Keratinocyte (primary cell): ENCODE results near the gene HELB. TPM values are rescaled to one million over a fixed set of nuclear protein-coding genes. Genes with fewer than 3 reads are reported as not detected.

ENCODE experiments used
- DNase-seq: peaks from one replicate; pipeline ENCODE4 v3.0.0-alpha.2; 2011; ENCODE audit warnings: low read depth, missing footprints, low spot score
- FAIRE-seq: peaks from 2 replicates; lab custom pipeline; 2011; peaks lifted over from hg19 to GRCh38; lab: Jason Lieb, UNC
- H2AFZ ChIP-seq: 2 replicates; pipeline ENCODE4 v1.6.0; 2012; ENCODE audit warnings: low read length, control low read depth, inconsistent platforms; ENCODE audit not compliant: control insufficient read depth
- H3K27ac ChIP-seq: 2 replicates; pipeline ENCODE4 v1.5.1; 2011; ENCODE audit warnings: low read length; ENCODE audit not compliant: control insufficient read depth, insufficient read depth
- H3K27me3 ChIP-seq: 3 replicates; pipeline ENCODE4 v1.6.0; 2011; ENCODE audit warnings: low read length; ENCODE audit not compliant: control insufficient read depth, insufficient read depth; ENCODE audit errors: extremely low read depth
- H3K36me3 ChIP-seq, 2 experiments: 2 replicates in 1 of 2; 3 replicates in 1 of 2; pipeline ENCODE4 v1.5.1; 2011; ENCODE audit warnings: low read length in 2 of 2, mild to moderate bottlenecking in 1 of 2; ENCODE audit not compliant: control insufficient read depth in 2 of 2, insufficient read depth in 2 of 2; ENCODE audit errors: extremely low read depth in 1 of 2
- H3K4me1 ChIP-seq: 3 replicates; pipeline ENCODE4 v1.5.1; 2011; ENCODE audit warnings: low read length; ENCODE audit not compliant: control insufficient read depth, insufficient read depth; ENCODE audit errors: extremely low read depth
- H3K4me2 ChIP-seq: 3 replicates; pipeline ENCODE4 v1.6.0; 2011; ENCODE audit warnings: low read depth, low read length; ENCODE audit not compliant: control insufficient read depth, insufficient read depth; ENCODE audit errors: extremely low read depth
- H3K4me3 ChIP-seq, 3 experiments: fragments of 200-600 bp in 1 of 3; sonication (generic) in 1 of 3; 2 replicates in 2 of 3; 3 replicates in 1 of 3; pipeline ENCODE4 v1.5.1; 2011 to 2016; ENCODE audit warnings: low read length in 3 of 3, mild to moderate bottlenecking in 3 of 3, control low read depth in 2 of 3, inconsistent platforms in 1 of 3, low read depth in 1 of 3, mixed read lengths in 1 of 3, mixed run types in 1 of 3, moderate library complexity in 1 of 3; ENCODE audit not compliant: control insufficient read depth in 2 of 3, insufficient read depth in 2 of 3; ENCODE audit errors: extremely low read depth in 1 of 3
- H3K79me2 ChIP-seq: 2 replicates; pipeline ENCODE4 v1.6.0; 2012; ENCODE audit warnings: low read length; ENCODE audit not compliant: control insufficient read depth, insufficient read depth
- H3K9ac ChIP-seq: 3 replicates; pipeline ENCODE4 v1.6.0; 2011; ENCODE audit warnings: low read length; ENCODE audit not compliant: control insufficient read depth, insufficient read depth; ENCODE audit errors: extremely low read depth
- H3K9me1 ChIP-seq: 3 replicates; pipeline ENCODE4 v1.6.0; 2011; ENCODE audit warnings: low read length; ENCODE audit not compliant: control insufficient read depth, insufficient read depth; ENCODE audit errors: extremely low read depth
- H3K9me3 ChIP-seq: 2 replicates; pipeline ENCODE4 v1.5.1; 2012; ENCODE audit warnings: low read depth, low read length; ENCODE audit not compliant: control insufficient read depth
- H4K20me1 ChIP-seq: 3 replicates; pipeline ENCODE4 v1.6.0; 2011; ENCODE audit warnings: low read length; ENCODE audit not compliant: control insufficient read depth, insufficient read depth; ENCODE audit errors: extremely low read depth
- CTCF ChIP-seq, 3 experiments: IDR thresholded peaks in 1 of 3; conservative IDR thresholded peaks in 1 of 3; optimal IDR thresholded peaks in 1 of 3; 2 replicates in 2 of 3; 3 replicates in 1 of 3; pipeline versions ENCODE3 to v1.5.1; 2011; ENCODE audit warnings: low read length in 3 of 3, mild to moderate bottlenecking in 3 of 3, moderate library complexity in 2 of 3, control low read depth in 1 of 3, inconsistent platforms in 1 of 3; ENCODE audit not compliant: insufficient read depth in 2 of 3; ENCODE audit errors: extremely low read depth in 1 of 3
- EZH2 ChIP-seq: IDR thresholded peaks from one replicate; pipeline ENCODE4 v1.6.1; 2012; ENCODE audit warnings: inconsistent platforms, mild to moderate bottlenecking, low read length, moderate library complexity
- dilution Hi-C: fragments of 300-500 bp; cut with MboI; formaldehyde crosslinking; loops from one replicate; pipeline ENCODE4 v1.7.0; 2020; ENCODE audit warnings: low sequenced_read_pairs; ENCODE audit not compliant: extremely low pct_ligation_motif_present
- polyA plus RNA-seq, 5 experiments: library from polyadenylated mRNA; depleted of rRNA in 3 of 5; stranded (reverse) in 3 of 5; stranded (forward) in 1 of 5; unstranded in 1 of 5; fragments of >200 nt; gene quantifications; 1 replicate in 1 of 5; 2 replicates in 3 of 5; 3 replicates in 1 of 5; pipeline versions ENCODE4 v1.2.1 to v1.2.3, GENCODE V29; 2011 to 2012; ENCODE audit warnings: missing spikeins in 2 of 5, low read depth in 1 of 5, low replicate concordance in 1 of 5

HELB gene
- polyA plus RNA-seq, 1 donor (not counting 4 experiments of a cell fraction or from before 2014, with no cell fraction given), result 1.8 TPM

GRCh38 chr12:66387117-66387516 is 84.8 kb downstream of the HELB start:
- no peak overlapping the region for H3K4me2 ChIP-seq
- FAIRE-seq (no peak), DNase-seq (no peak)
- H3K9me3 ChIP-seq, result no peaks in the 10 kb centered on the region
- no peaks in the 10 kb centered on the region for H3K9me1 ChIP-seq
- no peak for TF ChIP-seq EZH2
- TF ChIP-seq CTCF (optimal IDR thresholded peaks at IDR 0.05 in 1 of 3, IDR thresholded peaks at IDR 0.05 in 1 of 3, conservative IDR thresholded peaks at IDR 0.05 in 1 of 3; ENCODE audit: extremely low read depth in 1 of 3, insufficient read depth in 2 of 3, low read length in 3 of 3), result no peak
- H3K79me2 ChIP-seq, result no peaks in the 10 kb centered on the region
- no peaks in the 10 kb centered on the region for H3K36me3 ChIP-seq
- H3K27ac ChIP-seq, result no peak overlapping the region
- no peak overlapping the region for H3K4me3 ChIP-seq
- dilution Hi-C loops, result no loop called here
- H3K4me1 ChIP-seq, result no peaks in the 10 kb centered on the region
- H2AFZ ChIP-seq, result no peak overlapping the region
- H3K27me3 ChIP-seq, result no peaks in the 10 kb centered on the region
- H3K9ac ChIP-seq, result no peak overlapping the region
- H4K20me1 ChIP-seq, result no peaks in the 10 kb centered on the region

Other genes with a start within 250 kb of the HELB start
- gene LLPH, start 171.7 kb upstream of the HELB start, polyA plus RNA-seq, result 15.0 to 36.6 TPM (median 20.5 TPM) in 3 replicates
- 77.2 to 111 TPM (median 106 TPM) in 3 replicates for gene TMBIM4, start 132.5 kb upstream of the HELB start, polyA plus RNA-seq
- 0.06 to 0.17 TPM (median 0.07 TPM) in 3 replicates for gene IRAK3, start 113.3 kb upstream of the HELB start, polyA plus RNA-seq